Natural killer cell (primary cell): Measurements from ENCODE around the gene FAT4. TPM values are rescaled to one million over a fixed set of nuclear protein-coding genes. Genes with fewer than 3 reads are reported as not detected.

Experiments
- ATAC-seq, 3 donors: fragments of 150-1000 bp in 2 of 3; fragments of 200-7000 bp in 1 of 3; cut with Tn5 transposase; 1 replicate in 1 of 3; 2 replicates in 2 of 3; pipeline ENCODE4 v1.10.0; 2021; ENCODE audit warnings: mild to moderate bottlenecking in 2 of 3, moderate library complexity in 2 of 3
- DNase-seq, 2 donors: peaks; one replicate each; pipeline versions ENCODE4 v3.0.0 to v3.0.0-alpha.2; 2013 to 2021; ENCODE audit warnings: mixed read lengths in 1 of 2
- H3K27ac ChIP-seq: one replicate; pipeline ENCODE4 v1.5.1; 2013; ENCODE audit warnings: mild to moderate bottlenecking, low read length
- H3K27me3 ChIP-seq: one replicate; pipeline ENCODE4 v1.6.1; 2013; ENCODE audit warnings: low read length; ENCODE audit not compliant: control insufficient read depth, insufficient read depth
- H3K36me3 ChIP-seq: one replicate; pipeline ENCODE4 v1.6.1; 2013; ENCODE audit warnings: low read length; ENCODE audit not compliant: control insufficient read depth, insufficient read depth
- H3K4me1 ChIP-seq: one replicate; pipeline ENCODE4 v1.6.1; 2013; ENCODE audit warnings: low read length; ENCODE audit not compliant: control insufficient read depth, insufficient read depth
- H3K4me3 ChIP-seq: one replicate; pipeline ENCODE4 v1.5.1; 2013; ENCODE audit warnings: low read length
- H3K9me3 ChIP-seq: one replicate; pipeline ENCODE4 v1.6.1; 2013; ENCODE audit warnings: low read length; ENCODE audit not compliant: control insufficient read depth, insufficient read depth
- H3K27ac Mint-ChIP-seq, 2 donors: one replicate each; pipeline ENCODE4 v1.8.0; 2022; ENCODE audit warnings: mild to moderate bottlenecking in 2 of 2, mixed read lengths in 2 of 2, moderate library complexity in 1 of 2
- H3K27me3 Mint-ChIP-seq, 2 donors: one replicate each; pipeline ENCODE4 v1.8.0; 2022; ENCODE audit warnings: low read depth in 2 of 2, mixed read lengths in 2 of 2
- H3K36me3 Mint-ChIP-seq: one replicate; pipeline ENCODE4 v1.8.0; 2022; ENCODE audit warnings: mixed read lengths
- H3K4me1 Mint-ChIP-seq, 2 donors: one replicate each; pipeline ENCODE4 v1.8.0; 2022; ENCODE audit warnings: mixed read lengths in 2 of 2
- H3K4me3 Mint-ChIP-seq: one replicate; pipeline ENCODE4 v1.8.0; 2022; ENCODE audit warnings: mild to moderate bottlenecking, moderate library complexity, mixed read lengths
- H3K9me3 Mint-ChIP-seq, 2 donors: one replicate each; pipeline ENCODE4 v1.8.0; 2022; ENCODE audit warnings: mixed read lengths in 2 of 2
- CTCF ChIP-seq: fragments of 200-600 bp; IDR thresholded peaks from one replicate; pipeline ENCODE4 v1.8.0; 2022; ENCODE audit warnings: antibody characterized with exemption
- WGBS: methylation state at CpG from one replicate; pipeline ENCODE4 v1.1.7; 2013; ENCODE audit warnings: missing lambda C conversion rate; ENCODE audit not compliant: insufficient coverage; 5-methylcytosine and 5-hydroxymethylcytosine counted together
- intact Hi-C: fragments of 100-400 bp; cut with micrococcal nuclease; formaldehyde crosslinking; loops from one replicate; pipeline ENCODE4 v1.14.2; 2022
- total RNA-seq, 4 donors: library from RNA; stranded (reverse); fragments of 120-200 nt in 1 of 4; gene quantifications; one replicate each; pipeline versions ENCODE4 v1.2.3 to v1.2.4, GENCODE V29; 2013 to 2022

FAT4 gene
- total RNA-seq: 1 to 10 TPM; 4.5 to 8.0 (median 5.1) TPM
- 7.8 TPM for total RNA-seq (2013)

GRCh38 chr4:125314676-125315575 is at the start of gene FAT4:
TSS of gene FAT4 (plus strand) at chr4:125314955. CDS start at chr4:125316412, 1,457 bp downstream.
- intact Hi-C loops: loop anchor here (10.0 kb wide), 1 partner anchor 150 kb away; no protein-coding TSS in a partner anchor
- Mint-ChIP-seq H3K27ac (peak within 1 kb of the TSS; percentile 78 to 92), H3K4me1 (peaks cover 39 to 57% of the 10 kb centered on the region in 2 donors), H3K9me3 (no peaks in the 10 kb centered on the region), H3K36me3 (no peaks in the 10 kb centered on the region), H3K27me3 (peaks cover 10 to 11% of the 10 kb centered on the region in 2 donors), H3K4me3 (peak within 1 kb of the TSS; percentile 96)
- H3K4me1 ChIP-seq: peaks cover 36% of the 10 kb centered on the region
- H3K4me3 ChIP-seq: peak within 1 kb of the TSS; percentile 77
- peak within 1 kb of the TSS; percentile 62 for H3K27ac ChIP-seq
- H3K36me3 ChIP-seq: no peaks in the 10 kb centered on the region
- peak; percentile 36 to 74 for DNase-seq
- H3K9me3 ChIP-seq: peaks cover 4% of the 10 kb centered on the region
- ATAC-seq: peak; percentile 81 to 86 (median 84)
- H3K27me3 ChIP-seq: peaks cover 2% of the 10 kb centered on the region
- no peak for TF ChIP-seq CTCF
- WGBS: 1% methylated on average over 64 of the region's 68 CpGs

GRCh38 chr4:125265846-125266245 is 48.9 kb upstream of the FAT4 start:
- WGBS: 88% methylated on average over 4 of the region's 5 CpGs
- no peak for TF ChIP-seq CTCF
- Mint-ChIP-seq H3K36me3 (no peaks in the 10 kb centered on the region), H3K4me1 (no peaks in the 10 kb centered on the region), H3K27me3 (no peaks in the 10 kb centered on the region), H3K27ac (no peak overlapping the region), H3K4me3 (no peak overlapping the region), H3K9me3 (peaks cover 0 to 2% of the 10 kb centered on the region in 2 donors)
- H3K36me3 ChIP-seq: no peaks in the 10 kb centered on the region
- no peak overlapping the region for H3K27ac ChIP-seq
- H3K27me3 ChIP-seq: no peaks in the 10 kb centered on the region
- no peak overlapping the region for H3K4me3 ChIP-seq
- H3K4me1 ChIP-seq: no peaks in the 10 kb centered on the region
- H3K9me3 ChIP-seq: no peaks in the 10 kb centered on the region
- no peak for DNase-seq
- intact Hi-C loops: no loop called here
- ATAC-seq: peak in 1 of 3 donors; percentile 14

- intact Hi-C loops: no loop called here
- Mint-ChIP-seq H3K36me3 (no peaks in the 10 kb centered on the region), H3K4me3 (no peak overlapping the region), H3K9me3 (peaks cover 0 to 2% of the 10 kb centered on the region in 2 donors), H3K27me3 (no peaks in the 10 kb centered on the region), H3K27ac (no peak overlapping the region), H3K4me1 (no peaks in the 10 kb centered on the region)
- TF ChIP-seq CTCF: no peak
- Histone ChIP-seq H3K27ac (no peak overlapping the region), H3K36me3 (no peaks in the 10 kb centered on the region), H3K9me3 (no peaks in the 10 kb centered on the region), H3K4me1 (no peaks in the 10 kb centered on the region), H3K4me3 (no peak overlapping the region), H3K27me3 (no peaks in the 10 kb centered on the region)
- ATAC-seq: no peak
- no peak for DNase-seq
- 84% methylated on average over 7 of the region's 7 CpGs for WGBS
Observed at GRCh38 chr4:125266901-125267604, 47.7 kb upstream of the FAT4 start.
